Superior temporal gyrus (tissue), 1 donor: ENCODE data around the gene FBXL20.
A peak's percentile ranks its signal among the peaks of the same experiment; 100 is the strongest.
"Not testable (repeated sequence)": the region's sequence is repeated elsewhere in the genome, so short reads cannot be mapped to it uniquely, and the experiment has no call there.

ENCODE experiments used
- DNase-seq: peaks from one replicate; pipeline ENCODE4 v3.0.0-alpha.2; 2016; ENCODE audit errors: extremely low spot score

FBXL20 gene

GRCh38 chr17:39380144-39380543 is 21.3 kb downstream of the FBXL20 start:
- DNase-seq, result no peak

DNA sequence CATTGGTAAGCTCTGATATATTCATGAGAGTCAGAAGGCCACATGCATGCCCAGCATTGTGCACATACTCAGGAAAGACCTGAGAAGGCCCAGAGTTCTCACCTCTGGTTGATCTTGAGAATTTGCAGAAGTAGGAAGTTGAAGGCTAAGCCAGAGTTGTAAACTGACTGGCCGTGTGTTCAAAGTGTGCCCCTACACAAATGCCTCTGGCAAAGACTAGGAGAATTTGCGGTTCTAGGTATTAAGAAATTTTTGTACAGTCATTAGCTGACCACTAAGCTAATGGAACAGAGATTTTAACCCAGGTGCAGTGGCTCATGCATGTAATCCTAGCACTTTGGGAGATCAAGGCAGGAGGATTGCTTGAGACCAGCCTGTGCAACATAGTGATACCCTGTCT is 25.0 kb downstream of the FBXL20 start:
- no peak for DNase-seq

DNA sequence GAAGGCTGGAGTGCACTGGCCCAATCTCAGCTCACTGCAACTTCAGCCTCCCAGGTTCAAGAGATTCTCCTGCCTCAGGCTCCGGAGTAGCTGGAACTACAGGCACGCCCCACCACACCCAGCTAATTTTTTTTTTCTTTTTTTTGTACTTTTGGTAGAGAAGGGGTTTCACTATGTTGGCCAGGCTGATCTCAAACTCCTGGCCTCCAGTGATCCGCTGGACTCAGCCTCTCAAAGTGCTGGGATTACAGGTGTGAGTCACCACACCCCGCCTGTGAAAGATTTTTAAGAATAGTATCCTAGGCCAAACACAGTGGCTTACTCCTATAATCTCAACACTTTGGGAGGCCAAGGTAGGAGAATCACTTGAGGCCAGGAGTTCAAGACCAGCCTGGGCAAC is 33.6 kb downstream of the FBXL20 start:
- DNase-seq, result not testable (repeated sequence)

- DNase-seq, result no peak
Measured at GRCh38 chr17:39365872-39366271, 35.6 kb downstream of the FBXL20 start.

DNA sequence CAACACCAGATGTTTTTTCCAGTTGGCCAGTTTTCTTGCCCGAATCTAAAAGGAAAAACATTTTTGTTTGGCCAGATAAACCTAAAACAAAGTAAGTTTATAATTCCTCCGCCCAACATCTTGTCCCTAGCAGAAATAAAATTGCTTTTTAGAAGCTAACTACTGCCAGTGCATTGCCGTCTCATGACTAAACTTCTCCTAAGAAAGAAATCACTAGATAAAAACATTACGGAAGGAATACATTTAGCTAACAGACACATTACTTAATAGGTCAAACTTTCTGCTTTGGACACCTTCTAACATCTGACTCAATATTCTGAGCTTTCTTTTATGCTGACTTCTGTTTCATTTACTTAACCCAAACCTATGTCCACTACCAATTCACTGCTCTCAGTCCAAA is 36.2 kb downstream of the FBXL20 start:
- DNase-seq, result no peak

- DNase-seq, result no peak
Measured at GRCh38 chr17:39364236-39365025, 37.0 kb downstream of the FBXL20 start.

GRCh38 chr17:39361064-39361463 is 40.4 kb downstream of the FBXL20 start:
- DNase-seq, result no peak

DNA sequence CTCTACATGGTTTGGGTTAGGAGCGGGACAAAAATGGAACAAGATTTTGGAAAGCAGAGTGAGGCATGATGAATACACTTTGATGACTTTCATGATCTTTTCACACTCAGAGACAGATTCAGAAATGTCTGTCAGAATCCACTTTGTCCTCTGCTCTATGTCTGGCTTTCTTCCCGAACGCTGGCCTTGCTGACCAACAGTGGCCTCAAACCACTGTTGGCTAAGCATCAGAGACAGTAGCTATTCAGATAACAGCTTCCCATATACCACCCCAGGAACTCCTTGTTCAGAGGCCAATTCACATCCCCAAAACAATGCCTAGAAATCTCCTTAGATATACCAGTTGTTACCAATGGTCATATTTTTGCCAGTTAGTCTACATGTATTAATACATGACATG is 40.9 kb downstream of the FBXL20 start:
- peak; percentile 75 for DNase-seq

- DNase-seq, result no peak
Measured at GRCh38 chr17:39359994-39360393, 41.4 kb downstream of the FBXL20 start.

DNA sequence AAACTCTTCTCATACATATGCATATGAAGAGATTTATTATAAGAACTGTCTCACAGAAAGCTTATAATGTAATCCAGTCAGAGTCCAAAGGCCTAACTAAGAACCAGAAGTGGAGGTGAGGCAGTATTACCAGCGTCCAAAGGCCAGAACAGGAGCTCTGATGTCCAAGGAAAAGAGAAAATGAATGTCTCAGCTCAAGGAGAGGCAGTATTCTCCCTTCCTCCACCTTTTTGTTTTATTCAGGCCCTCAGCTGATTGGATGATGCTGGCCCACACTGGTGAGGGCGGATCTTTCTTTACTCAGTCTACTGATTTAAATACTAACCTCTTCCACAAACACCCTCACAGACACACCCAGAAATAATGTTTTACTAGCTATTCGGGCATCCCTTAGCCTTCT is 43.4 kb downstream of the FBXL20 start:
- DNase-seq, result no peak

DNA sequence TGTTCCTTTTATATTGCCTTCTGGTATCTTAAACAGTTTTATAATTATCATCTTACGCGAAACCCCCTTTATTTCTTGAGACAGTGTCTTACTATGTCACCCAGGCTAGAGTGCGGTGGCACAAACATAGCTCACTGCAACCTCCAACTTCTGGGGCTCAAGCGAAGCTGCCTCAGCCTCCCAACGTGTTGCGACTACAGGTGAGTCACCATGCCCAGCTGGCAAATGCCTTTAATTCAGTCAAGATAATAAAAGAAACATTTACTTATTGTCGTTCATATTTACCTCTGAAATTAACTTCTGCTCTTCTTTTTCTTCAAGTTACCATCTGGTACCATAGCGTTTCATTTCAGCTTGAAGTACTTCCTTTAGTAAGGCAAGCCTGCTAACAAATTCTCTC is 43.9 kb downstream of the FBXL20 start:
- DNase-seq, result no peak

- no peak for DNase-seq
Measured at GRCh38 chr17:39352986-39353385, 48.4 kb downstream of the FBXL20 start.

DNA sequence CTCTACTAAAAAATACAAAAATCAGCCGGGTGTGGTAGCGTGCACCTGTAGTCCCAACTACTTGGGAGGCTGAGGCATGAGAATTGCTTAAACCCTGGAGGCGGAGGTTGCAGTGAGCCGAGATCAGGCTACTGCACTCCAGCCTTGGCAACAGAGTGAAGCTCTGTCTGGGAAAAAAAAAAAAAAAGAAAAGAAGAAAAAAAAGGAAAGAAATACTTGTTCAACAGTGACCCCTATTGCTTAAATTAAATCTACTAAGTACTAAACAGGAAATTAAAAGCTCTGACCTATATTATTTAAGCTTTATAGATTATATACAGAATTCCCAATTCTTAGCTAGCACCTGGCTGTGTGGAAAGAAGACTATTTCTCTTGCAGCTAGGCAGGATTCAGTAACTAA is 48.9 kb downstream of the FBXL20 start:
- no peak for DNase-seq

DNA sequence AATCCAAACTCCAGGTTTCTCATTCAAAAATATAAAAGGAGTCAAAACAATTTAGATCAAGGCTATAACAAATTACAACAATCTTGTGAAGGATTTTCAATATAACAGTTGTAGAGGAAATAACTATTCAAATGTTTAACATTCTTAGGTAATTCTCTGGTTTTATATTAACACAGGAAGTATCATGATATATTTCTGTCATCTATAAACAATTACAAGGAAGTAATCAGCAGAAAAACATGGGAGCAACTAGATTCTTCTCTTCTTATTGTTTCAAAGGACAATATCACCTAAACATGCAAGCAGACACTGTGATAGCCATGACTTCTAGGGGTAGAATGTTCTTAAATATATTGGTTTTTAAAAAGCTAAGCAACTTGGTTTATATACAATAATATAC is 49.9 kb downstream of the FBXL20 start:
- no peak for DNase-seq

DNA sequence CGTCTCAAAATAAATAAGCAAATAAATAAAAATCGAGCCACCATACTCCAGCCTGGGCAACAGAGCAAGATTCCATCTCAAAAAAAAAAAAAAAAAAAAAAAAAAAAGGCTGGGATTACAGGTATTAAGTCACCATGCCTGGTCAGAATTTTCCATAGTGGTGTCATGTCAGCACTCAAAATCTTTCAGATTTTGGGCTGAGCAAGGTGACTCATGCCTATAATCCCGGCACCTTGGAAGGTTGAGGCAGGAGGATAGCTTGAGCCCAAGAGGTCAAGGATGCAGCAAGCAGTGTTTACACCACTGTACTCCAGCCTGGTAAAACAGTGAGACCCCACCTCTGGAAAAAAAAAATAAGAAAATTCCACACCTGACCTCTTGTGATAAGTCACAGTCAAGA is 52.2 kb downstream of the FBXL20 start:
- DNase-seq, result no peak

DNA sequence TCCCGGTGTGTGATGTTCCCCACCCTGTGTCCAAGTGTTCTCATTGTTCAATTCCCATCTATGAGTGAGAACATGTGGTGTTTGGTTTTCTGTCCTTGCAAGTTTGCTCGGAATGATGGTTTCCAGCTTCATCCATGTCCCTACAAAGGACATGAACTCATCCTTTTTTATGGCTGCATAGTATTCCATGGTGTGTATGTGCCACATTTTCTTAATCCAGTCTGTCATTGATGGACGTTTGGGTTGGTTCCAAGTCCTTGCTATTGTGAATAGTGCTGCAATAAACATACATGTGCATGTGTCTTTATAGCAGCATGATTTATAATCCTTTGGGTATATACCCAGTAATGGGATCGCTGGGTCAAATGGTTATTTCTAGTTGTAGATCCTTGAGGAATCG is 54.6 kb downstream of the FBXL20 start:
- DNase-seq, result not testable (repeated sequence)

DNA sequence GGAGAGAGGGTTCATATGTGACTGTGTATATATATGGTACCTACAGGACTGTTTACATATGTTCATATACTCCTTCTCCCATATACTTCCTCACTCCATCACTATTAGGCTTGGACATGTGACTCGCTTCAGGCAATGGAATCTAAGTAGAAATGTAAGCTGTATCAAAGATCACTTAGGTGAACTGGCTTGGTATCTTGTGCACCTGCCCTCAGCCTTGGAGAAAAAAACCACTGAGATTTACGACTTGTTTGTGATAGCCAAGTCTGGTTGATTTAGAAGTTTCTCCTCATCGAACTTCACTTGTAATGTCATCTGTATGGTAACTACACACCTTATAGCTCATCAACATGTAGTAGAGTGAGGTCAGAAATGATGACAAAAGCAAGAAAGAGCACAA is 59.9 kb downstream of the FBXL20 start:
- DNase-seq, result no peak

GRCh38 chr17:39340731-39341130 is 60.7 kb downstream of the FBXL20 start:
- DNase-seq, result no peak

- DNase-seq, result no peak
Measured at GRCh38 chr17:39339272-39339671, 62.2 kb downstream of the FBXL20 start.

- DNase-seq, result not testable (repeated sequence)
Measured at GRCh38 chr17:39337649-39338048, 63.8 kb downstream of the FBXL20 start.

DNA sequence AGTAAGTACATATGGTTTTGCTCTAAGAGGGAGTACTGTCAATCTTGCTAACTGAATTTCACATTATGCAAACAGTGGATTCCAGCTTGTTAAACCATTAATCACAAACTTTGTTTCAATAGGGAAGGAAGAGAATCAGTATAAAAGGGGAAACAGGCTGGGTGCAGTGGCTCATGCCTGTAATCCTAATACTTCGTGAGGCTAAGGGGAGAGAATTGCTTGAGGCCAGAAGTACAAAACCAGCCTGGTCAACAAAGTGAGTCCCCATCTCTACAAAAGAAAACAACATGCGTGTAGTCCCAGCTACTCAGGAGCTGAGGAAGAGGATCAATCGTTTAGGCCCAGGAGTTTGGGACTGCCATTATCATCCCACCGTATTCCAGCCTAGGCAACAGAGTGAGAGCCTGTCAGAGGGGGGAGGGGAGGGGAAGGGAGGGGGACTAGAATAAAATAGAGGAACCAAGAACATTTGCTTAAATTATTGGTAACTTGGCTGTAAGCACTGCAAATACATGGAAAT is 65.7 kb downstream of the FBXL20 start:
- no peak for DNase-seq

DNA sequence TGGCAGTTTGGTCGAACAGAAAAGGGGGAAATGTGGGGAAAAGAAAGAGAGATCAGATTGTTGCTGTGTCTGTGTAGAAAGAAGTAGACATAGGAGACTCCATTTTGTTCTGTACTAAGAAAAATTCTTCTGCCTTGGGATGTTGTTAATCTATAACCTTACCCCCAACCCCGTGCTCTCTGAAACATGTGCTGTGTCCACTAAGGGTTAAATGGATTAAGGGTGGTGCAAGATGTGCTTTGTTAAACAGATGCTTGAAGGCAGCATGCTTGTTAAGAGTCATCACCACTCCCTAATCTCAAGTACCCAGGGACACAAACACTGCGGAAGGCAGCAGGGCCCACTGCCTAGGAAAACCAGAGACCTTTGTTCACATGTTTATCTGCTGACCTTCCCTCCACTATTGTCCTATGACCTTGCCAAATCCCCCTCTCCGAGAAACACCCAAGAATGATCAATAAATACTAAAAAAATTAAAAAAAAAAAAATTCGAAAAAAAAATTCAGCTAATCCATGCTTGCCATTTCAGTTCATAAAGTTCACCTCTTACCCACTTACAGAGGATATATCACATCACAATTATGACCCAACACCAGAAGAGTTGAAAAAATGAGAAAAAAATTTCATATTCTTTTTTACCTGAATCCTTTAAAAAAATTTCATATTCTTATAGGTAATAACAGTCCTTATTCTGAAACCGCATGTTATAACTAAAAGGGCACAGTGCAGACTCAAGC is 67.2 kb downstream of the FBXL20 start:
- DNase-seq, result not testable (repeated sequence)

DNA sequence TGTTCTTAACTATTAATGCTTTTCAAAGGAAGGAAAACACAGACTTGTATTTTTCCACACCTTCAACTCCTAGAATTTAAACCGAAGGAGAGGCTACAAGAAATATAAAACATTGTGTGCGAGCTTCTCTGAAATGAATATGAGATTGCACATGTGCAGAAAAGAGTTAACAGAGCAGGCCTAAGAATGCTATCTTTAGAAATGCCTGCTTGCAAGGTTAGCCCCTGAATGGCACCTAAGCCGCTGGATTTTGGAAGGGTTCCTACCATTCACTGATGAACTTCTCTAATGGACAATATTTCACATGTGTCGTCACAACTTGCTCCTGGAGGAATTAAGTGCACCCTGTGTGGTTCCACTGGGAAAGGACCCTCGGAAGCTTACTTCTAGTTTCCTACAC is 69.3 kb downstream of the FBXL20 start:
- DNase-seq, result no peak
